ENCODE measurements around the gene CTDP1.

DNA sequence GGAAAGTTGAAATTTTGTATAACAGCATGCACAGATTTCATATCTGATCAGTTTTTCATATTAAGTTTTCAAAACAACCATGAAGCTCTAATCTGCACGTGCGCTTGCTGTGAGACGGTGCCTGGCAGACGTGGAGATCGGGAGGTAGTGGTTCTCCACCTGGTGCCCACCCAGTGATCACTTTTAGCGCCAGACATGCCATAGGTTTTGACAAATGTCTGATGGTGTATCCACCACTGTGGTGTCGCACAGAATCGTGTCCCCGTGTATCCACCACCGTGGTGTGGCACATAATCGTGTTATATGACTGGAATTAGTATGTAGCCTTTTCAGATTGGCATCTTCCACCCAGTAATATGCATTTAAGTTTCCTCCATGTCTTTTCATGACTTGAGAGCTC lies 77.2 kb downstream of the CTDP1 start:
- TF ChIP-seq POLR2A (IDR thresholded peaks at IDR 0.05; ENCODE audit: low read length) (no peak), GATA1 (IDR thresholded peaks at IDR 0.05; ENCODE audit: low read depth, low read length) (no peak)
